LoVo (cell line): Measurements from ENCODE around the gene DNAH12.
"Not testable (repeated sequence)": the region's sequence is repeated elsewhere in the genome, so short reads cannot be mapped to it uniquely, and the experiment has no call there.

Experiments
- DNase-seq: peaks from one replicate; pipeline ENCODE4 v3.0.0-alpha.2; 2016; ENCODE audit warnings: low spot score

DNAH12 gene

GRCh38 chr3:57538465-57538864 lies 5.7 kb downstream of the DNAH12 start:
- DNase-seq = no peak

- peak; percentile 11 for DNase-seq
Measured at GRCh38 chr3:57530071-57530608, 14.0 kb downstream of the DNAH12 start.

GRCh38 chr3:57518276-57518915 lies 25.7 kb downstream of the DNAH12 start:
- peak; percentile 13 for DNase-seq

DNA sequence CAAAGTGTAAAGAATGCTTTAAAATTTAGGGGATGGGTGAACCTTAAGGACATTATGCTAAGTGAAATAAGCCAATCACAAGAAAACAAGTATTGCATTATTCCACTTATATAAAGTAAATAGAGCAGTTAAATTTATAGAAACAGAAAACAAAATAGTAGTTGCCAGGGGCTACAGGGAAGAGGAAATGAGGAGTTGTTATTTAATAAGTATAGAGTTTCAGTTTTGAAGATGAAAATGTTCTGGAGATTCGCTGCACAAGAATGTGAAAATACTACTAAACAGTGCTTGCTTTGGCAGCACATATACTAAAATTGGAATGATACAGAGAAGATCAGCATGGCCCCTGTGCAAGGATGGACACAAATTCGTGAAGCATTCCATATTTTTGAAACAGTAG lies 32.0 kb downstream of the DNAH12 start:
- DNase-seq = no peak

GRCh38 chr3:57505901-57506300 lies 38.2 kb downstream of the DNAH12 start:
- no peak for DNase-seq

- DNase-seq = peak; percentile 4
Measured at GRCh38 chr3:57500506-57500905, 43.6 kb downstream of the DNAH12 start.

DNA sequence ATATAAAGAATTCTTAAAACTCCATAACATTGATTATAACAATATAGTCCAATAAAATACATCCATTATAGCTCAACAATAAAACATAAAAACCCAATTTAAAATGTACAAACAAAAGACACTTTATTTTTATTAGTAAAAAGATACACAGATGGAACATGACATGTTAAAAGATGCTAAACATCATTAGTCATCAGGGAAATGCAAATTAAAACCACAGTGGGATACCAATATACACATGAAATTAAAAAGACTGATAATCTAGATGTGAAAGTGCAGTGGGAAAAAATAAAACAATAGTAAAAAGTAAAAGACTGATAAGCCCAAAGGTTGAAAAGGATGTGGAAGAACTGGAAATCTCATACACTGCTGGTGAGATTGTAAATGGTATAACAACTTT lies 46.2 kb downstream of the DNAH12 start:
- no peak for DNase-seq

DNA sequence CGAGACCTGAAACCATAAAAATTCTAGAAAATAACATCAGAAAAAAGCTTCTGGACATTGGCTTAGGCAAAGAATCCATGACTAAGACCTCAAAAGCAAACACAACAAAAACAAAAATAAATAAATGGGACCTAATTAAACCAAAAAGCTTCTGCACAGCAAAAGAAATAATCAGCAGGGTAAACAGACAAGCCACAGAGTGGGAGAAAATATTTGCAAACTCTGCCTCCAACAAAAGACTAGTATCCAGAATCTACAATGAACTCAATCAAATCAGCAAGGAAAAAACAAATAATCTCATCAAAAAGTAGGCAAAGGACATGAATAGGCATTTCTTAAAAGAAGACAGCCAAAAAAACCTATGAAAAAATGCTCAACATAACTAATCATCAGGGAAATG lies 59.6 kb downstream of the DNAH12 start:
- no peak for DNase-seq

DNA sequence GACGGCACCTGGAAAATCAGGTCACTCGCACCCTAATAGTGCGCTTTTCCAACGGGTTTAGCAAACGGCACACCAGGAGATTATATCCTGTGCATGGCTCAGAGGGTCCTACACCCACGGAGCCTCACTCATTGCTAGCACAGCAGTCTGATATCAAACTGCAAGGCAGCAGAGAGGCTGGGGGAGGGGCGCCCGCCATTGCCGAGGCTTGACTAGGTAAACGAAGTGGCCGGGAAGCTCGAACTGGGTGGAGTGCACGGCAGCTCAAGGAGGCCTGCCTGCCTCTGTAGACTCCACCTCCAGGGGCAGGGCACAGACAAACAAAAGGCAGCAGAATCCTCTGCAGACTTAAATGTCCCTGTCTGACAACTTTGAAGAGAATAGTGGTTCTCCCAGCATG lies 67.0 kb downstream of the DNAH12 start:
- DNase-seq = not testable (repeated sequence)

GRCh38 chr3:57464801-57465200 lies 79.3 kb downstream of the DNAH12 start:
- DNase-seq = no peak

- no peak for DNase-seq
Measured at GRCh38 chr3:57464011-57464410, 80.1 kb downstream of the DNAH12 start.

- no peak for DNase-seq
Measured at GRCh38 chr3:57451150-57451846, 92.8 kb downstream of the DNAH12 start.

DNA sequence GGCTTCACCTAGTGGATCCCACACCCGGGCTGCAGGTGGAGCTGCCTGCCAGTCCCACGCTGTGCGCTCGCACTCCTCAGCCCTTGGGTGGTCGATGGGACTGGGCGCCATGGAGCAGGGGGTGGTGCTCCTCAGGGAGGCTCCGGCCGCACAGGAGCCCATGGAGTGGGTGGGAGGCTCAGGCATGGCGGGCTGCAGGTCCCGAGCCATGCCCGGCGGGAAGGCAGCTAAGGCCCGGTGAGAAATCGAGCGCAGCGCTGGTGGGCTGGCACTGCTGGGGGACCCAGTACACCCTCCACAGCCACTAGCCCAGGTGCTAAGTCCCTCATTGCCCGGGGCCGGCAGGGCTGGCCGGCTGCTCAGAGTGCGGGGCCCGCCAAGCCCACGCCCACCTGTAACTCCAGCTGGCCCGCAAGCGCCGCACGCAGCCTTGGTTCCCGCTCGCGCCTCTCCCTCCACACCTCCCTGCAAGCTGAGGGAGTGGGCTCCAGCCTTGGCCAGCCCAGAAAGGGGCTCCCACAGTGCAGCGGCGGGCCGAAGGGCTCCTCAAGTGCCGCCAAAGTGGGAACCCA lies 94.8 kb downstream of the DNAH12 start:
- DNase-seq = not testable (repeated sequence)

DNA sequence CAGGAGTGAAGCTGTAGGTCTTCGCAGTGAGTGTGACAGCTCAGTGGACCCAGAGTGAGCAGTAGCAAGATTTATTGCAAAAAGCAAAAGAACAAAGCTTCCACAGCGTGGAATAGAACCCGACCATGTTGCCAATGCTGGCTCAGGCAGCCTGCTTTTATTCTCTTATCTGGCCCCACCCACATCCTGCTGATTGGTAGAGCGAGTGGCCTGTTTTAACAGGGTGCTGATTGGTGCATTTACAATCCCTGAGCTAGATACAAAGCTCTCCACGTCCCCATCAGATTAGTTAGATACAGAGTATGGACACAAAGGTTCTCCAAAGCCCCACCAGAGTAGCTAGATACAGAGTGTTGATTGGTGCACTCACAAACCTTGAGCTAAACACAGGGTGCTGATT lies 95.7 kb downstream of the DNAH12 start:
- DNase-seq = not testable (repeated sequence)

DNA sequence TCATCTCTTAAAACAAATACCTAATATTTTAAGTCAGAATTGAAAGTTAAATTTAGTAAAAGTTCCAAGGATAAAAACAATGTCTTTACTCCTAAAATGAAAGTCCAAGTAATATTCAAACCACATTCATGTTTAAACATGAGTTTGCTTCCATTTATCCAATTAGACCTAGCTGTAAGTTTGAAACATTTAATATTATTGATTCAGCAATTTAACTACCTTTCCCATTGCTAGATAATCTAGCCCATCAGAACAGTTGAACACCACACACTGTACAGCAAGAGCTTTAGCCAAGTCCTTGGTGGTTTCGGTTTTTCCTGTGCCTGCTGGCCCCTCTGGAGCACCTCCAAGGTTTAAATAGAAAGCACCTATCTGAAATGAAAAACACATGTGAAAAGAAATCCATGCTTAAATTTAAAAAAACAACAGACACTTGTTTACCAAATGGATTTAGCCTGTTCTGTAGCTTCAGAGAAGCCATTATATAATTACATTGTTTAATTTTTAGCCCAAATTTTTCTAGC lies 97.8 kb downstream of the DNAH12 start:
- DNase-seq = peak; percentile 32

DNA sequence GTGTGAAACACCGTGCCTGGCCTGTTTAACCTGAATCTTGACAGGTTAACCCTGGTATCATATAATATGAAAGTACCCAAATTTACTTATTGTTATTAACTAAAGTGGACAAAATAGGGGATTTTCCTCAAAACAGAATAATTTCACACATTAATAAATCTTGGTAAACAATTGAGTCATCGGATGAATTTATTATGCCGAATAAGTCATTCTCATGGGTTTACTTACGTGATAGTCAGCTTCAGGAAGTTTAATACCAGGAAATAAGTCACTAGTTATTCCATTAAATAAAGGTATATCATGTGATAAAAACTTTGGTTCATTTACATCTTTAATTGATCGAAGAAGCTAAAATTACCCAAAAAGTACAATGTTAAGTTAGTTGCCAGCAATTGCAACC lies 99.7 kb downstream of the DNAH12 start:
- DNase-seq = no peak

GRCh38 chr3:57440144-57440543 lies 104.0 kb downstream of the DNAH12 start:
- DNase-seq = not testable (repeated sequence)

- not testable (repeated sequence) for DNase-seq
Measured at GRCh38 chr3:57438460-57438859, 105.7 kb downstream of the DNAH12 start.

- no peak for DNase-seq
Measured at GRCh38 chr3:57436195-57436761, 107.9 kb downstream of the DNAH12 start.

DNA sequence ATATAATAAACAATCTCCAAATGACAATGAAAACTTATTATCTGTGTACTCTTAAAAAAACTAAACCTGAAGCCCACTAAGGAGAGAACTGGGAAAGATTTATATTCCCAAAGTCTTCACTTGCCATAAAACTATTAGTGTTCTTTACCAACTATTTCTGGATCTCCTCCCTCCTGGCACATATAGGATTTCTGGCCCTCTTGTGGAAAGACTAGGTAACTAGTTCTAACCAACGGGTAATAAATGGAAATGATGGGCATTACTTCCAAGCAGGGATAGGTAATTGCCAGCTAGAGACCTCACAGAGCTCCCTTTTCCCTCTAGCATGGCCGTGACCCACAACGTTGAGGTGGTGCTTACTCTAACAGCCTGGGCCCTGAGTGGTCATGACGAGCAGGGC lies 110.1 kb downstream of the DNAH12 start:
- DNase-seq = peak; percentile 67

DNA sequence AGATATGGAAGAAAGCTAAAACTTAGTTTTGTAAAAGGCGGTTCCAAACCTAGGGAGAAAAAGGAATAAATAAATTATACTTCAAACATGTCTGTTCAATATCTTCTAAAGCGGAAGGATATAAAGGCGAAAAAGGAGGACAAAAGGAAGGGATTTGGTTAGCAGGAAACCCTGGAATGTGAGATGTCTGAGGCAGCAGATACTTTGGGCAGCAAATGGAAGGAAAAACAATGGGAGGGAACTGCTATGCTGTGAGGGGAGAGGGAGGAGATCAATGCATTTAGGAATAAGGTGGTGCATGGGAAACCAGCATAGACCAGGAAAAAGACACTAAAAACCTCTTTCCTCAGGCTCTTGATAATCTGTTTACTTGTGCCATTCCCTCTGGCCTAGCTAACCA lies 120.8 kb downstream of the DNAH12 start:
- DNase-seq = no peak

GRCh38 chr3:57421336-57421735 lies 122.8 kb downstream of the DNAH12 start:
- DNase-seq = no peak

- DNase-seq = no peak
Measured at GRCh38 chr3:57420001-57420400, 124.1 kb downstream of the DNAH12 start.
